Esophagus (tissue), 2 donors: ENCODE measurements around the gene POLR3F. TPM values are rescaled to one million over a fixed set of nuclear protein-coding genes. Genes with fewer than 3 reads are reported as not detected.
"Not testable (repeated sequence)": the region's sequence is repeated elsewhere in the genome, so short reads cannot be mapped to it uniquely, and the experiment has no call there.

Experiments used
- H3K27ac ChIP-seq, 2 donors: one replicate each; pipeline ENCODE4 v1.5.1; 2013; ENCODE audit warnings: low read depth in 2 of 2, mild to moderate bottlenecking in 2 of 2, inconsistent platforms in 1 of 2, low read length in 1 of 2, moderate library complexity in 1 of 2
- H3K27me3 ChIP-seq, 2 donors: one replicate each; pipeline ENCODE4 v1.6.1; 2013; ENCODE audit warnings: low read length in 2 of 2, control low read depth in 1 of 2, mild to moderate bottlenecking in 1 of 2; ENCODE audit not compliant: insufficient read depth in 2 of 2, control insufficient read depth in 1 of 2
- H3K36me3 ChIP-seq, 2 donors: one replicate each; pipeline ENCODE4 v1.6.1; 2013; ENCODE audit warnings: low read length in 1 of 2; ENCODE audit not compliant: control insufficient read depth in 2 of 2, insufficient read depth in 2 of 2
- H3K4me1 ChIP-seq, 2 donors: one replicate each; pipeline ENCODE4 v1.6.1; 2013; ENCODE audit warnings: low read length in 1 of 2; ENCODE audit not compliant: control insufficient read depth in 2 of 2, insufficient read depth in 2 of 2
- H3K4me3 ChIP-seq, 2 donors: one replicate each; pipeline ENCODE4 v1.5.1; 2013; ENCODE audit warnings: low read length in 2 of 2, mild to moderate bottlenecking in 2 of 2, low read depth in 1 of 2, moderate library complexity in 1 of 2
- H3K9me3 ChIP-seq, 2 donors: one replicate each; pipeline ENCODE4 v1.6.1; 2013; ENCODE audit warnings: mild to moderate bottlenecking in 2 of 2, low read depth in 1 of 2, low read length in 1 of 2, moderate library complexity in 1 of 2; ENCODE audit not compliant: control insufficient read depth in 2 of 2, insufficient read depth in 1 of 2
- whole genome bisulfite sequencing, 2 donors: extraction: QIAGEN DNeasy Blood & Tissue Kit; methylation state at CpG; one replicate each; pipeline ENCODE4 v1.1.7; 2013; 5-methylcytosine and 5-hydroxymethylcytosine counted together
- polyA plus RNA-seq, 2 donors: library from polyadenylated mRNA; stranded (reverse); fragments of 200-250 nt; gene quantifications; one replicate each; pipeline ENCODE4 v1.2.3, GENCODE V29; 2013
- donor health status: healthy with polysubstance abuse.
- donor health status: Bipolar disorder and iron deficiency.

POLR3F gene
- polyA plus RNA-seq, 2 donors, result 5.0 to 5.9 TPM

DNA sequence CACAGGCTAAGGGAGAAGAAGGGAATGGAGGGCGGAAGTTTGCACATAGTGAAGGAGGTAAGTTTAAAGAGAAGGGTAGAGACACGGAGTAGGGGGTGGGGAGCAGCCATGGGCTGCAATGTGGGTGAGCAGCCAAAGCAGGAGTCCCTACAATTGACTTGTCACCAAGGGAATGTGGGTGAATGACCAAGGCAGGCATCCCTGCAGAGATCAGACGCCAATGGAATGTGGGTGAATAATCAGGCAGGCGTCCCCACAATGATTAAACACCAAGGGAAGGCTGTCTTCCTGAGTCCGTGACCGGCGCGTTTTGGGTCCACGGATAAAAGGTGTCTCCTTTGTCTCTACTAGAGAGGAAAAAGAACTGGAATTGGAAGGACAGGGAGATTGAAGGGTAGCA, 54.9 kb downstream of the POLR3F start:
- H3K4me1 ChIP-seq, H3K4me3 ChIP-seq, H3K9me3 ChIP-seq, H3K27ac ChIP-seq, H3K27me3 ChIP-seq: not testable (repeated sequence)
- H3K36me3 ChIP-seq, result peaks cover 16 to 19% of the 10 kb centered on the region in 2 donors
- whole genome bisulfite sequencing, 2 donors, result 95 to 96% methylated on average over 9 of the region's 9 CpGs

DNA sequence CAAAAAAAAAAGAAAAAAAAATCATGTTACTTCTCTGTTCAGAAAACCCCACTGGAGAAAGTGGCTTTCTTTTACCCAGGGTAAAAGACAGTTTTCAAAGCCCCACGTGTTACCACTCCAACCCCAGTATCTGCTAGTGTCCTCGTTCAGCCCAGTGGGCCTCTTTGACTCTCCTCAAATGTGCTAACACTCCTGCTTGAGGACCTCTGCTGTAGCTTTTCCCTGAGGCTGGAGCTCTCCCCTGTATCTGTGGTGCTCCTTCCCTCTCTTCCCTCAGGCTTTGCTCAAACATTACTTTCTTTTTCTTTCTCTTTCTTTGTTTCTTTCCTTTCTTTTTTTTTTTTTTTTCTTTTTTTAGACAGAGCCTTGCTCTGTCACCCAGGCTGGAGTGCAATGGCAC, 55.9 kb downstream of the POLR3F start:
- WGBS, 2 donors, result 90 to 92% methylated on average over 2 of the region's 2 CpGs
- Histone ChIP-seq H3K4me1 (no peaks in the 10 kb centered on the region), H3K27ac (no peak overlapping the region), H3K27me3 (no peaks in the 10 kb centered on the region), H3K4me3 (no peak overlapping the region), H3K9me3 (no peaks in the 10 kb centered on the region), H3K36me3 (peaks cover 25% of the 10 kb centered on the region in 2 donors)

DNA sequence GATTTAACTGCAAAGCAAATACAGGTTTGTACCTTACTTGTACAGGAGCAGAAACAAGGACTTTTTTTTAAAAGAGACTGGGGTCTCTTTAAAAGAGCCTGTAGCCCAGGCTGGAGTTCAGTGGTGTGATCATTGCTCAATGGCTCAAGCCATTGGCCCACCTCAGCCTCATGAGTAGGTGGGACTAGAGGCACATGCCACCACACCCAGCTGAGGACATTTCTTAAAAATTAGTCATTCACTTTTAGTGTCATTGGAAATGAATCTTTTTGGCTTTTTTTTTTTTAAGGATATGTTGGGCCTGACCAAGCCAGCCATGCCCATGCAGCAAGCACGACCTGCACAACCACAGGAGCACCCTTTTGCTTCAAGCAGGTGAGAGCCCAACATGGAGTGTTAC, 57.5 kb downstream of the POLR3F start:
- 83 to 93% methylated on average over 1 of the region's 1 CpG for WGBS, 2 donors
- Histone ChIP-seq H3K4me3 (no peak overlapping the region), H3K36me3 (peaks cover 33% of the 10 kb centered on the region in 2 donors), H3K9me3 (no peaks in the 10 kb centered on the region), H3K27ac (no peak overlapping the region), H3K4me1 (no peaks in the 10 kb centered on the region), H3K27me3 (no peaks in the 10 kb centered on the region)

GRCh38 chr20:18526761-18527160, 59.6 kb downstream of the POLR3F start:
- H3K9me3 ChIP-seq, H3K27ac ChIP-seq, H3K27me3 ChIP-seq, H3K4me3 ChIP-seq, H3K4me1 ChIP-seq: not testable (repeated sequence)
- H3K36me3 ChIP-seq, result peaks cover 35 to 42% of the 10 kb centered on the region in 2 donors
- 79 to 81% methylated on average over 14 of the region's 14 CpGs for WGBS, 2 donors

DNA sequence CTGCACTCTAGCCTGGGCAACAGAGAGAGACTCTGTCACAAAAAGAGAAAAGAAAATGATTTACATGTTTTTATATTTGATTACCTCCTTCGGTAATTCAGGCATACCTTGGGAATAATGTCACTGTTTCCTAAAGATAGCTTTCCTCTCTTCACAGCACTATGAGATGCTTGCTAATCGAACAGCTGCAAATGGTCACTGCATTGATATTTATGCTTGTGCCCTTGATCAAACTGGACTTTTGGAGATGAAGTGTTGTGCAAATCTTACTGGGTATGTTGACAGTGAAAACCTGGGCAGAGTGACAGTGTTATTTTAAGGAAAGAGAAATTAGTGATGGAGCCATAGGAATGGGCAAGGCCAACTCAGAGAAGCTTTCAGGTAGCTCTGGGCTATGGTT, 60.1 kb downstream of the POLR3F start:
- H3K4me1 ChIP-seq, result no peaks in the 10 kb centered on the region
- no peaks in the 10 kb centered on the region for H3K9me3 ChIP-seq
- H3K27ac ChIP-seq, result no peak overlapping the region
- 92 to 93% methylated on average over 2 of the region's 2 CpGs for WGBS, 2 donors
- no peaks in the 10 kb centered on the region for H3K27me3 ChIP-seq
- no peak overlapping the region for H3K4me3 ChIP-seq
- peaks cover 35 to 44% of the 10 kb centered on the region in 2 donors for H3K36me3 ChIP-seq

GRCh38 chr20:18527836-18528235, 60.6 kb downstream of the POLR3F start:
- Histone ChIP-seq H3K4me3 (no peak overlapping the region), H3K9me3 (no peaks in the 10 kb centered on the region), H3K27me3 (no peaks in the 10 kb centered on the region), H3K4me1 (no peaks in the 10 kb centered on the region), H3K27ac (no peak overlapping the region), H3K36me3 (peaks cover 40 to 47% of the 10 kb centered on the region in 2 donors)
- WGBS, 2 donors, result 97 to 100% methylated on average over 2 of the region's 2 CpGs

- Histone ChIP-seq H3K4me1 (no peaks in the 10 kb centered on the region), H3K27ac (no peak overlapping the region), H3K27me3 (no peaks in the 10 kb centered on the region), H3K9me3 (no peaks in the 10 kb centered on the region), H3K36me3 (peaks cover 47 to 50% of the 10 kb centered on the region in 2 donors), H3K4me3 (no peak overlapping the region)
Observed at GRCh38 chr20:18529041-18529440, 61.9 kb downstream of the POLR3F start.

DNA sequence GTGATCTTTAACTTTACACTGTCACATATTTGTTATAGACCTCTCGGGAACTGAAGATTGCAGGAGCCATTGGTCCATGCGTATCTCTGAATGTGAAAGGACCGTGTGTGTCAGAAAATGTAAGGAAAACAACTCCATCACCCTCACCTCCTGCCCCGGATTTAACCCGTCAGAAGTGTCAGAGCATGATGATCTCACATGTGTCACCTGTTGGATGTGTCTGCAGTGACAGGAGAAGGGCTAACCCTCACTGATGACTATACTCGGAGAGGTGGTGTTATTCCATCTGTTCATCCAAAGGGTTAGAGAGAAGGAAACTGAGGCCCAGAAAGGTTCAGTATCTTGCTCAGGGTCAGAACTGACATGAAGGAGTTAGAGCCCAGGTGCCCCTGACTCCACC, 65.4 kb downstream of the POLR3F start:
- Histone ChIP-seq H3K27ac (no peak overlapping the region), H3K4me3 (no peak overlapping the region), H3K9me3 (no peaks in the 10 kb centered on the region), H3K36me3 (peaks cover 29 to 34% of the 10 kb centered on the region in 2 donors), H3K27me3 (no peaks in the 10 kb centered on the region), H3K4me1 (no peaks in the 10 kb centered on the region)
- WGBS, 2 donors, result 85 to 95% methylated on average over 6 of the region's 6 CpGs

GRCh38 chr20:18533491-18533890, 66.3 kb downstream of the POLR3F start:
- Histone ChIP-seq H3K9me3 (no peaks in the 10 kb centered on the region), H3K4me3 (no peak overlapping the region), H3K27me3 (no peaks in the 10 kb centered on the region), H3K4me1 (no peaks in the 10 kb centered on the region), H3K27ac (no peak overlapping the region), H3K36me3 (peaks cover 20 to 30% of the 10 kb centered on the region in 2 donors)
- WGBS, 2 donors, result 28 to 34% methylated on average over 1 of the region's 1 CpG

- WGBS, 2 donors, result 76 to 82% methylated on average over 6 of the region's 6 CpGs
- Histone ChIP-seq H3K9me3 (no peaks in the 10 kb centered on the region), H3K27me3 (no peaks in the 10 kb centered on the region), H3K4me1 (no peaks in the 10 kb centered on the region), H3K4me3 (no peak overlapping the region), H3K27ac (no peak overlapping the region), H3K36me3 (peaks cover 20 to 29% of the 10 kb centered on the region in 2 donors)
Observed at GRCh38 chr20:18533978-18534644, 66.9 kb downstream of the POLR3F start.
